HG02852 (cell line): ENCODE measurements around the gene DNAJC1.

Experiments
- ATAC-seq: cut with Tn5 transposase; IDR thresholded peaks from one replicate; pipeline ENCODE4 v1.9.1; 2021; ENCODE audit warnings: mild to moderate bottlenecking, moderate library complexity; ENCODE audit not compliant: unreplicated experiment

The DNAJC1 gene

GRCh38 chr10:21962358-21962757 lies 41.2 kb downstream of the DNAJC1 start:
- ATAC-seq: no peak

GRCh38 chr10:21961847-21962246 lies 41.7 kb downstream of the DNAJC1 start:
- no peak for ATAC-seq

GRCh38 chr10:21959998-21960397 lies 43.5 kb downstream of the DNAJC1 start:
- no peak for ATAC-seq

GRCh38 chr10:21954690-21955089 lies 48.8 kb downstream of the DNAJC1 start:
- ATAC-seq: peak; percentile 3

- ATAC-seq: peak; percentile 72
Measured at GRCh38 chr10:21954132-21954531, 49.4 kb downstream of the DNAJC1 start.

GRCh38 chr10:21953585-21954057 lies 49.9 kb downstream of the DNAJC1 start:
- peak; percentile 55 for ATAC-seq

- no peak for ATAC-seq
Measured at GRCh38 chr10:21950566-21950965, 53.0 kb downstream of the DNAJC1 start.

GRCh38 chr10:21946946-21947345 lies 56.6 kb downstream of the DNAJC1 start:
- no peak for ATAC-seq

GRCh38 chr10:21944727-21945386 lies 58.7 kb downstream of the DNAJC1 start:
- no peak for ATAC-seq

GRCh38 chr10:21943633-21944265 lies 59.8 kb downstream of the DNAJC1 start:
- no peak for ATAC-seq

GRCh38 chr10:21935439-21936023 lies 68.0 kb downstream of the DNAJC1 start:
- ATAC-seq: no peak

GRCh38 chr10:21934307-21934706 lies 69.2 kb downstream of the DNAJC1 start:
- no peak for ATAC-seq

- ATAC-seq: no peak
Measured at GRCh38 chr10:21929070-21929469, 74.5 kb downstream of the DNAJC1 start.

- no peak for ATAC-seq
Measured at GRCh38 chr10:21927631-21928353, 75.7 kb downstream of the DNAJC1 start.

- no peak for ATAC-seq
Measured at GRCh38 chr10:21926949-21927348, 76.6 kb downstream of the DNAJC1 start.

- ATAC-seq: no peak
Measured at GRCh38 chr10:21926358-21926925, 77.1 kb downstream of the DNAJC1 start.

GRCh38 chr10:21925851-21926250 lies 77.7 kb downstream of the DNAJC1 start:
- no peak for ATAC-seq

- ATAC-seq: no peak
Measured at GRCh38 chr10:21924511-21924910, 79.0 kb downstream of the DNAJC1 start.

GRCh38 chr10:21920633-21921032 lies 82.9 kb downstream of the DNAJC1 start:
- ATAC-seq: no peak

GRCh38 chr10:21919906-21920305 lies 83.6 kb downstream of the DNAJC1 start:
- ATAC-seq: no peak

- ATAC-seq: no peak
Measured at GRCh38 chr10:21919117-21919516, 84.4 kb downstream of the DNAJC1 start.
